ENCODE data around the gene APBB2. TPM values are rescaled to one million over a fixed set of nuclear protein-coding genes. Genes with fewer than 3 reads are reported as not detected.

The APBB2 gene
- total RNA-seq, 1 experiment from 2014 or later = 46.0 TPM

GRCh38 chr4:41209901-41210300 lies 4.4 kb downstream of the APBB2 start:
- Histone ChIP-seq H3K4me3 (no peak overlapping the region), H3F3A (ENCODE audit: insufficient read depth, low read depth) (peaks cover 3% of the 10 kb centered on the region), H3K9me2 (ENCODE audit: insufficient read depth) (no peaks in the 10 kb centered on the region), H3K4me1 (replicated peaks; ENCODE audit: insufficient read depth) (peaks cover 22% of the 10 kb centered on the region), H3K27me3 (ENCODE audit: insufficient read depth, low read depth) (no peaks in the 10 kb centered on the region), H2AFZ (no peak overlapping the region), H3K79me2 (ENCODE audit: low read depth) (peaks cover 51% of the 10 kb centered on the region), H3K9me3 (ENCODE audit: insufficient read depth, low read depth) (no peaks in the 10 kb centered on the region), H4K20me1 (ENCODE audit: insufficient read depth) (no peaks in the 10 kb centered on the region), H3K27ac (no peak overlapping the region), H3K4me2 (no peak overlapping the region), H3K36me3 (ENCODE audit: low read depth) (no peaks in the 10 kb centered on the region)
- no TSS peak for BruUV-seq (replicated peaks)
- TF ChIP-seq, protein P1, sequence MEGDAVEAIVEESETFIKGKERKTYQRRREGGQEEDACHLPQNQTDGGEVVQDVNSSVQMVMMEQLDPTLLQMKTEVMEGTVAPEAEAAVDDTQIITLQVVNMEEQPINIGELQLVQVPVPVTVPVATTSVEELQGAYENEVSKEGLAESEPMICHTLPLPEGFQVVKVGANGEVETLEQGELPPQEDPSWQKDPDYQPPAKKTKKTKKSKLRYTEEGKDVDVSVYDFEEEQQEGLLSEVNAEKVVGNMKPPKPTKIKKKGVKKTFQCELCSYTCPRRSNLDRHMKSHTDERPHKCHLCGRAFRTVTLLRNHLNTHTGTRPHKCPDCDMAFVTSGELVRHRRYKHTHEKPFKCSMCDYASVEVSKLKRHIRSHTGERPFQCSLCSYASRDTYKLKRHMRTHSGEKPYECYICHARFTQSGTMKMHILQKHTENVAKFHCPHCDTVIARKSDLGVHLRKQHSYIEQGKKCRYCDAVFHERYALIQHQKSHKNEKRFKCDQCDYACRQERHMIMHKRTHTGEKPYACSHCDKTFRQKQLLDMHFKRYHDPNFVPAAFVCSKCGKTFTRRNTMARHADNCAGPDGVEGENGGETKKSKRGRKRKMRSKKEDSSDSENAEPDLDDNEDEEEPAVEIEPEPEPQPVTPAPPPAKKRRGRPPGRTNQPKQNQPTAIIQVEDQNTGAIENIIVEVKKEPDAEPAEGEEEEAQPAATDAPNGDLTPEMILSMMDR (conservative IDR thresholded peaks at IDR 0.05) = no peak
- no peak for TF ChIP-seq EZH2 (IDR thresholded peaks at IDR 0.05; ENCODE audit: low read depth)
- ChIA-PET CTCF (no interaction called here), POLR2A (ENCODE audit: unreplicated experiment) (no interaction called here)
- no peak for DNase-seq
- intact Hi-C loops (cut with micrococcal nuclease; ENCODE audit: unreplicated experiment) = loop anchor here (5.0 to 10.0 kb wide), 3 partner anchors 85 to 458 kb away; no protein-coding TSS in a partner anchor

GRCh38 chr4:41209187-41209586 lies 5.2 kb downstream of the APBB2 start:
- intact Hi-C loops (cut with micrococcal nuclease; ENCODE audit: unreplicated experiment) = loop anchor here (10.0 kb wide), 1 partner anchor 84 kb away; no protein-coding TSS in a partner anchor
- no peak overlapping the region for H3K27ac ChIP-seq
- DNase-seq = no peak
- no peaks in the 10 kb centered on the region for H3K9me3 ChIP-seq (ENCODE audit: insufficient read depth, low read depth)
- no peaks in the 10 kb centered on the region for H3K36me3 ChIP-seq (ENCODE audit: low read depth)
- CTCF ChIA-PET = no interaction called here
- H3K9me2 ChIP-seq (ENCODE audit: insufficient read depth) = no peaks in the 10 kb centered on the region
- no peaks in the 10 kb centered on the region for H3K27me3 ChIP-seq (ENCODE audit: insufficient read depth, low read depth)
- H3K4me2 ChIP-seq = no peak overlapping the region
- TF ChIP-seq, protein P1 (conservative IDR thresholded peaks at IDR 0.05) = no peak
- TF ChIP-seq EZH2 (IDR thresholded peaks at IDR 0.05; ENCODE audit: low read depth) = no peak
- peaks cover 51% of the 10 kb centered on the region for H3K79me2 ChIP-seq (ENCODE audit: low read depth)
- POLR2A ChIA-PET (ENCODE audit: unreplicated experiment) = interaction anchor here (0.7 kb wide), 1 partner anchor 20 kb away, joined by 4 read pairs; no protein-coding TSS in a partner anchor
- peaks cover 27% of the 10 kb centered on the region for H3K4me1 ChIP-seq (replicated peaks; ENCODE audit: insufficient read depth)
- no peaks in the 10 kb centered on the region for H4K20me1 ChIP-seq (ENCODE audit: insufficient read depth)
- H3K4me3 ChIP-seq = no peak overlapping the region
- H3F3A ChIP-seq (ENCODE audit: insufficient read depth, low read depth) = no peaks in the 10 kb centered on the region; the same call in 1 of the 2 replicates
- no TSS peak for BruUV-seq (replicated peaks)
- H2AFZ ChIP-seq = no peak overlapping the region

DNA sequence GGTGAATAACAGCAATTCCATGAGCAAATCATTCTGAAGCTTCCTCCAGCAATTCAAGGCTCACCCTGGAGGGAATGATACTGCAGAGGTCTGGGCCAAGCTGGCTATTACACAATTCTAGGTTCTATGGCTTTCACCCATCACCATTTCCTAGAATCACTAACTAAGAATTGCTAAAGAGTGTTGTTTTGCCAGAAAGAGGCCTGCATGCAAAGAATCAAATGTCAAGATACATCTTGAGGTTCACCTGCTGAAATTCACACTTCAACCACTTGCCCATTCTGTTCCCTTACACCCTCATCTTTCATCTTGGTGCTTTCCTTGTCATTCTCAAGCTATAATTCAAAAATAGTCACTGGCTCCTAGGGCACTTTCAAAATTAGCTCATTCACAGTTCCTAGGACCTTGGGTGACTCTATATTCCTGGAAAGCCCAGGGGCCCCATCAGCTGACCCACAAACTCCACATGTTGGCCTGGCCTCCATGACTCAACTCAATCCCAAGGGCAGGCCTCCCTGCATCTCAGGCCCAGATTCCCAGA lies 7.0 kb downstream of the APBB2 start:
- DNase-seq = no peak
- H3K36me3 ChIP-seq (ENCODE audit: low read depth) = no peaks in the 10 kb centered on the region
- H3K27me3 ChIP-seq (ENCODE audit: insufficient read depth, low read depth) = no peaks in the 10 kb centered on the region
- CTCF ChIA-PET = no interaction called here
- no peak overlapping the region for H3K4me3 ChIP-seq
- H3K27ac ChIP-seq = no peak overlapping the region
- H3K79me2 ChIP-seq (ENCODE audit: low read depth) = peaks cover 38% of the 10 kb centered on the region
- no peak overlapping the region for H3K4me2 ChIP-seq
- BruUV-seq (replicated peaks) = no TSS peak
- no peak for TF ChIP-seq EZH2 (IDR thresholded peaks at IDR 0.05; ENCODE audit: low read depth)
- TF ChIP-seq, protein P1 (conservative IDR thresholded peaks at IDR 0.05) = no peak
- POLR2A ChIA-PET (ENCODE audit: unreplicated experiment) = no interaction called here
- peaks cover 17% of the 10 kb centered on the region for H3K4me1 ChIP-seq (replicated peaks; ENCODE audit: insufficient read depth)
- no peaks in the 10 kb centered on the region for H4K20me1 ChIP-seq (ENCODE audit: insufficient read depth)
- no peaks in the 10 kb centered on the region; the same call in 1 of the 2 replicates for H3F3A ChIP-seq (ENCODE audit: insufficient read depth, low read depth)
- H3K9me2 ChIP-seq (ENCODE audit: insufficient read depth) = no peaks in the 10 kb centered on the region
- no peak overlapping the region for H2AFZ ChIP-seq
- no peaks in the 10 kb centered on the region for H3K9me3 ChIP-seq (ENCODE audit: insufficient read depth, low read depth)
- intact Hi-C loops (cut with micrococcal nuclease; ENCODE audit: unreplicated experiment) = loop anchor here (10.0 kb wide), 1 partner anchor 83 kb away; no protein-coding TSS in a partner anchor
